ENCODE data around the gene MED15.

Gene MED15

DNA sequence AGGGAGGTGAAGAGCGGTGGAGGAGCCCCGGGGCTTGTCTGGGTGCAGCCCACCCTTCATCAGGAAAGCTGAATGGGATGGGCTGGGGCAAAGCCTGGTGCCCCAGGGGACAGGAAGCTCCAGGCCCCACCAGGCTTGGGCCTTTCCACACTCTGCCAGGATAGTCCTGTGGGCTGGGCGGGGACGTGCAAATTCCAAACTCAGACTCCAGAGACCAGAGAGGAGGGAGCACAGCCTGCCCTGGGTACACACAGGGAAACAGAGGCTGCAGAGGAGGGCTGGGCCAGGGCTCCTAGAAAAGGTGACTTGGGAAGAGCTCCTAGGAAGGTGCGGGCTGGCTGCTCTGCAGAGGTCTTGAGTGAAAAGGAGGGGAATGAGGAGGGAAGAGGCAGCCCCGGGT, 124.7 kb downstream of the MED15 start:
- DNase-seq: no peak

DNA sequence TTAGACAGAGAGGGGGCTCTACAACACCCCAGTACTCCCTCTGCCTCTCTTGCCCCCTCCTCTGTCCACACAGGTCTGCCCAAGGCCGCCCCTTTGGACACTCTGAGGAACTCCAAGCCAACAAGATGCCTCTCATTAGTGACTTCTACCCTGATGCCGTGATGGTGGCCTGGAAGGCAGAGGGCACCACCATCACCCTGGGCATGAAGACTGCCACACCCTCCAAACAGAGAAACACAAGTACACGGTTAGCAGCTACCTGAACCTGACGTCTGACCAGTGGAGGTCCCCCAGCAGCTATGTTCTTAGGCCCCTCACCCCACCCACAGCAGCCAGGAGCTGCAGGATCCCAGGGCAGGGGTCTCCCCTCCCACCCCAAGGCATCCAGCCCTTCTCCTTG, 125.1 kb downstream of the MED15 start:
- no peak for DNase-seq

DNA sequence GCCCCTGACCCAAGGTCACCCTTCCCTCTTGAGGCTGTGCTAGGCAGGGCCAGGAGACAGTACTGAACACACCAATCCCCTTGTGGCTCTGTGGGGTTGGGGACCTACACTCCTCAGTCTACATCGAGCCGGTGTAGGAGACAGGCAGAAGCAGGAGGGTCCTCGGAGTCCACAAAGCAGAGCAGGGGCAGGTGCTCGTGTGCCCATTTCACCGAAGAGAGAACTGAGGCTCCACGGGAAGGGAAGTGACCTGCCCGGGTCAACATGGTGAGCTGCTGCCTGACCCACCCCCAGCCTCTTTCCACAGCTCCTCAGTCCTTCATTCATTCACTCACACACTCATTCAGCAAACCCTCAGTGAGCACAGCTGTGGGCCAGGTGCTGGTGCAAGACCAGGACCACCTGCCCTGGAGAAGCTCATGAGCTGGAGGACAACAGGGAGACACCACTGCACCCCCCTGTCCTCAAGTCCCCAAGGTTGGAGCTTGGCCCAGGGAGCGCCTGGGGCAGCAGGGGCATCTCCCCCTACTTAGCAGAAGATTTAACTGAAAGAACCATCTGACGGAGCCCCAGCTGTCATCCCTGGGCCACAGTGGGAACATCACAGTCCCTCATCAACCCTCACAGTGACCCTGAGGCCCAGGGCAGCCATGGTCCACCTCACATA, 127.3 kb downstream of the MED15 start:
- DNase-seq: no peak

DNA sequence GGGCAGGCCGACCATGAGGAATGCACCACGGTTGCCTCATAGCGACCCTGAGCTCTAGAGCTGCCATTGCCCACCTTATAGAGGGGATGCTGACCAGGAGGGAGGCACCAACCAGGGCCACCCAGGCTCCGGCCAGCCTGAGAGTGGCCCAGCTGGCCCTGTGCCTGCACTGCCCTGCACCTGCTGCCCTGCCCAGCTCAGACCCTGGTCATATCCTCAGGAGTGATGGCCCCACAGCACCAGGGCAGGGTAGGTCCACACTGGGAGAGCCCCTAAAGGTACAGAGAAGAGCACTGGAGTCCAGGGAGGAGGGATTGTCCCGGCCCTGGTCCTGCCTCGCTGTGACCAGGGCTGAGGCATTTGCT, 127.8 kb downstream of the MED15 start:
- no peak for DNase-seq

DNA sequence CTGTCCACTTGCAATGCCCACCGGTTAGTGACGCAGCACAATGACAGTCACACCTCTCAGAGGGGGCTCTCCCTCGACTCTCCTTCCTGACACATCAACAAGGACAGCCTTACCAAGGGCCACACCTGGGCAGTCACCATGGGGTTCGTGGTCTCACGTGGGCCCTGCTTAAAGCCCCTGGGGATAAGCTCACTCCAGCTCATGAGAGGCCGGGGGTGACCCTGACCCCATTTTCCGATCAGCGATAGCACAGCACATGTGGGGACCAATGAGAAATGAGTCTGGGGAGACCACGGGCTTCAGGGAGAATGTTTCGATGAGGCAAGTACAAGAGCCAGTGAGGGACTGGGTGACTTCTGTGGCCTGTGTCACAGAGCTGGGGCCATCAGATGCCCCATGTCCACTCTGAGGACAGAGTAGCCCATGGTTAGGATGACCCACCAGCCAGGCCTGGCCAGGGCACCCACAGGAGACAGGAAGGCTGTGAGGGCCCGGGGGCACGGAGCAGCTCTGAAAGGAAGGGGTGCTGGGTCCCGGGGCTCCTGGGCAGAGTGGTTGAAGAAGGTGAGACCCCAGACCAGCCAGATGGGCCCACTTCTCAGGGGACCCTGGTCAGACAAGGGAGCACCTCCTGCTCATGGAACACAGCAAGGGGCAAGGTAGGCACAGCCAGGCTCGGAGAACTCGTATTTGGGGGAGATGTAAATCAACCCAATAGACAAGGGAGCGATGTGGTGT, 128.8 kb downstream of the MED15 start:
- no peak for DNase-seq

DNA sequence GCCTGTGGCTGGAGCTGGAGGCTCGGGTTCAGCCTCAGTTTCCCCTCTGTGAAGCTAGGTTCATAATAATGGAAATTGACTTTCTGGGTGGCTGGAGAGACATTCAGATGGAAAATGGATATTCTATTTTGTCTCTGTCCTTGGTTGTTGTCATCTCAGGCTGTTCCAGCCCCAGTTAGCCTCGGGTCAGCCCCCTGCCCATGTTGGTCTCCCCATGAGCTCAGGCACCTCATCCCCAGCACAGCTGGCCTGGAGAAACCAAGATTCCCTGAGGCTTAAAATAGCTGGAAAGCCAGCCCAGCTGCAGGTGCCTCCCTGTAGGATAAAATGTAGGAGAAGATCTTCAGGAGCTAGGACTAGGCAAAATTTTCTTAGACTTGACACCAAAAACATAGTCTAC, 129.5 kb downstream of the MED15 start:
- no peak for DNase-seq
